ENCODE results near the gene CANX. TPM values are rescaled to one million over a fixed set of nuclear protein-coding genes. Genes with fewer than 3 reads are reported as not detected.
"Not testable (repeated sequence)": the region's sequence is repeated elsewhere in the genome, so short reads cannot be mapped to it uniquely, and the experiment has no call there.

CANX gene
- total RNA-seq, result 375 TPM

GRCh38 chr5:179698935-179699615 lies at the start of gene CANX:
TSS of gene CANX (plus strand) at chr5:179698967. CDS start at chr5:179705682, 6,715 bp downstream.
- peak; percentile 14 for ATAC-seq

- not testable (repeated sequence) for ATAC-seq
Measured at GRCh38 chr5:179649166-179649703, 49.5 kb upstream of the CANX start.

- not testable (repeated sequence) for ATAC-seq
Measured at GRCh38 chr5:179650245-179650644, 48.5 kb upstream of the CANX start.

GRCh38 chr5:179653135-179653534 lies 45.6 kb upstream of the CANX start:
- ATAC-seq, result not testable (repeated sequence)

- ATAC-seq, result peak; percentile 93
Measured at GRCh38 chr5:179657302-179658178, 41.2 kb upstream of the CANX start.

- peak; percentile 58 for ATAC-seq
Measured at GRCh38 chr5:179658179-179658856, 40.4 kb upstream of the CANX start.

- ATAC-seq, result not testable (repeated sequence)
Measured at GRCh38 chr5:179661647-179662046, 37.1 kb upstream of the CANX start.

- ATAC-seq, result peak; percentile 78
Measured at GRCh38 chr5:179668391-179668790, 30.4 kb upstream of the CANX start.

- peak; percentile 97 for ATAC-seq
Measured at GRCh38 chr5:179678223-179679013, 20.3 kb upstream of the CANX start.

GRCh38 chr5:179679014-179679674 lies 19.6 kb upstream of the CANX start:
- ATAC-seq, result peak; percentile 39

GRCh38 chr5:179680014-179680779 lies 18.6 kb upstream of the CANX start:
- ATAC-seq, result no peak

GRCh38 chr5:179680780-179681401 lies 17.9 kb upstream of the CANX start, which contains the start of gene CBY3:
TSS of gene CBY3 (minus strand) at chr5:179681034. CDS start at chr5:179680918, 116 bp downstream.
- no peak for ATAC-seq

GRCh38 chr5:179689212-179689611 lies 9.6 kb upstream of the CANX start:
- not testable (repeated sequence) for ATAC-seq

GRCh38 chr5:179694561-179694960 lies 4.2 kb upstream of the CANX start:
- ATAC-seq, result no peak

GRCh38 chr5:179696603-179697002 lies 2.2 kb upstream of the CANX start:
- ATAC-seq, result no peak

GRCh38 chr5:179697108-179697507 lies 1.7 kb upstream of the CANX start:
- no peak for ATAC-seq

GRCh38 chr5:179697543-179697942 lies 1.2 kb upstream of the CANX start:
- not testable (repeated sequence) for ATAC-seq

GRCh38 chr5:179697993-179698934 lies 503 bp upstream of the CANX start:
- peak; percentile 98 for ATAC-seq

All from esophagus mucosa (tissue), 1 donor.